Gastrocnemius medialis (tissue), 4 donors: Measurements from ENCODE around the gene FRS3.

Experiments used
- CTCF ChIP-seq, 5 experiments: fragments of 450-650 bp in 3 of 5; fragments of 200-600 bp in 2 of 5; sonication (generic) in 2 of 5; IDR thresholded peaks in 4 of 5; conservative IDR thresholded peaks in 1 of 5; 1 replicate in 4 of 5; 2 replicates in 1 of 5; pipeline ENCODE4 v1.5.1; 2016 to 2019; ENCODE audit warnings: antibody characterized with exemption in 5 of 5, mild to moderate bottlenecking in 3 of 5, moderate library complexity in 3 of 5
- POLR2A ChIP-seq, 2 donors: fragments of 450-650 bp; IDR thresholded peaks; one replicate each; pipeline ENCODE4 v1.6.1; 2017; ENCODE audit warnings: antibody characterized with exemption in 2 of 2, mild to moderate bottlenecking in 2 of 2, moderate library complexity in 2 of 2

- TF ChIP-seq CTCF (IDR thresholded peaks at IDR 0.05 in 4 of 5, conservative IDR thresholded peaks at IDR 0.05 in 1 of 5) (no peak), POLR2A (IDR thresholded peaks at IDR 0.05) (no peak)
These were observed 31.2 kb downstream of the FRS3 start for GRCh38 chr6:41748542-41748941.
